K562 (cell line): Measurements from ENCODE around the gene VEGFA. TPM values are rescaled to one million over a fixed set of nuclear protein-coding genes. Genes with fewer than 3 reads are reported as not detected.

ENCODE experiments used
- ATAC-seq: fragments of 200-7000 bp; cut with Tn5 transposase; 3 replicates; pipeline ENCODE4 v1.9.1; 2020; ENCODE audit warnings: moderate library complexity
- BruUV-seq: library from RNA; stranded (reverse); fragments of 400-500 nt; replicated peaks from 2 replicates; lab custom pipeline; 2021; lab: Mats Ljungman, UMichigan
- CTCF ChIA-PET: fragments of 300-600 bp; formaldehyde crosslinking; extraction: SDS; loops from one replicate; lab custom pipeline; 2021; ENCODE audit warnings: low intra/inter-chr PET ratio; lab: Yijun Ruan, JAX
- POLR2A ChIA-PET: fragments of 300-600, 350-650 bp; sonication (Branson Sonifier 250); formaldehyde crosslinking; extraction: SDS; loops from one replicate; lab custom pipeline; 2021; ENCODE audit warnings: antibody characterized with exemption, inconsistent platforms; lab: Yijun Ruan, JAX
- DNase-seq, 4 experiments: peaks; one replicate each; pipeline versions ENCODE4 v3.0.0 to v3.0.0-alpha.2; 2011 to 2018; ENCODE audit warnings: low spot score in 3 of 4, mixed read lengths in 3 of 4; ENCODE audit errors: extremely low read depth in 1 of 4
- FAIRE-seq: peaks from 2 replicates; lab custom pipeline; 2011; peaks lifted over from hg19 to GRCh38; lab: Jason Lieb, UNC
- H2AFZ ChIP-seq: 2 replicates; pipeline ENCODE4 v1.6.0; 2011; ENCODE audit warnings: low read depth, low read length, control low read depth, inconsistent platforms
- H3K27ac ChIP-seq: fragments of 200-600 bp; 3 replicates; pipeline ENCODE4 v1.8.0; 2011; ENCODE audit warnings: low read depth, mild to moderate bottlenecking, control low read depth, inconsistent platforms, low read length, moderate library complexity, mixed read lengths; ENCODE audit errors: extremely low read depth
- H3K27me3 ChIP-seq, 2 experiments: fragments of 300-600 bp in 1 of 2; 2 replicates in 1 of 2; 3 replicates in 1 of 2; pipeline versions ENCODE4 v1.6.0 to v1.8.0; 2011; ENCODE audit warnings: inconsistent platforms in 2 of 2, low read length in 2 of 2, mild to moderate bottlenecking in 1 of 2, mixed read lengths in 1 of 2, moderate library complexity in 1 of 2; ENCODE audit not compliant: control insufficient read depth in 2 of 2, insufficient read depth in 2 of 2
- H3K36me3 ChIP-seq: fragments of 300-600 bp; 3 replicates; pipeline ENCODE4 v1.8.0; 2011; ENCODE audit warnings: mild to moderate bottlenecking, low read length, inconsistent platforms; ENCODE audit not compliant: control insufficient read depth, insufficient read depth
- H3K4me1 ChIP-seq, 2 experiments: fragments of 200-600 bp in 1 of 2; replicated peaks in 1 of 2; 2 replicates in 1 of 2; 3 replicates in 1 of 2; pipeline versions ENCODE4 v1.5.1 to v1.8.0; 2011; ENCODE audit warnings: inconsistent platforms in 2 of 2, low read length in 2 of 2, mild to moderate bottlenecking in 1 of 2, mixed read lengths in 1 of 2, moderate library complexity in 1 of 2; ENCODE audit not compliant: control insufficient read depth in 2 of 2, insufficient read depth in 2 of 2
- H3K4me2 ChIP-seq: 2 replicates; pipeline ENCODE4 v1.6.1; 2011; ENCODE audit warnings: low read length, control low read depth, inconsistent platforms, mixed read lengths; ENCODE audit not compliant: insufficient read depth
- H3K4me3 ChIP-seq: fragments of 200-600 bp; sonication (generic), shearing (Covaris generic); 2 replicates; pipeline ENCODE4 v1.5.1; 2016; ENCODE audit warnings: control low read depth, inconsistent platforms
- H3K79me2 ChIP-seq: fragments of 200-600 bp; 3 replicates; pipeline ENCODE4 v1.8.0; 2011; ENCODE audit warnings: low read length, inconsistent platforms; ENCODE audit not compliant: control insufficient read depth, insufficient read depth
- H3K9ac ChIP-seq, 2 experiments: 2 replicates each; pipeline versions ENCODE4 v1.6.0 to v1.6.1; 2011; ENCODE audit warnings: low read depth in 2 of 2, low read length in 2 of 2, control low read depth in 1 of 2, inconsistent platforms in 1 of 2, mild to moderate bottlenecking in 1 of 2, mixed read lengths in 1 of 2; ENCODE audit not compliant: insufficient read depth in 1 of 2
- H3K9me1 ChIP-seq: one replicate; pipeline ENCODE4 v1.6.0; 2011; ENCODE audit warnings: inconsistent platforms, mild to moderate bottlenecking, low read length, moderate library complexity; ENCODE audit not compliant: control insufficient read depth, insufficient read depth
- H3K9me3 ChIP-seq: replicated peaks from 2 replicates; pipeline ENCODE4 v1.5.1; 2011; ENCODE audit warnings: low read depth, low read length, inconsistent platforms; ENCODE audit not compliant: control insufficient read depth, insufficient read depth
- H4K20me1 ChIP-seq: replicated peaks from 2 replicates; pipeline ENCODE4 v1.6.1; 2011; ENCODE audit warnings: low read length, inconsistent platforms, mixed read lengths; ENCODE audit not compliant: control insufficient read depth, insufficient read depth
- ARID2 ChIP-seq: fragments of 450-650 bp; IDR thresholded peaks from 2 replicates; pipeline ENCODE4 v1.6.1; 2017; ENCODE audit warnings: antibody characterized with exemption, mild to moderate bottlenecking
- ZKSCAN1 ChIP-seq: fragments of 150-350 bp; IDR thresholded peaks from 2 replicates; pipeline ENCODE4 v1.6.1; 2016; ENCODE audit warnings: low read depth, low read length
- WGBS: fragments of 100-300 bp; shearing (Covaris generic); methylation state at CpG from one replicate; pipeline ENCODE4 v1.1.6; 2016; ENCODE audit warnings: low coverage, mixed read lengths; ENCODE audit not compliant: insufficient coverage; ENCODE audit errors: missing lambda C conversion rate; 5-methylcytosine and 5-hydroxymethylcytosine counted together
- in situ Hi-C: fragments of 300-500 bp; cut with MboI; formaldehyde crosslinking; loops from 4 replicates; pipeline ENCODE4 v1.15.0; 2018; ENCODE audit warnings: inconsistent platforms, mixed read lengths
- intact Hi-C: fragments of 100-400 bp; cut with micrococcal nuclease; formaldehyde crosslinking; loops from 2 replicates; pipeline ENCODE4 v1.14.2; 2022
- polyA plus RNA-seq, 8 experiments: library from polyadenylated mRNA; depleted of rRNA in 4 of 8; stranded (reverse) in 5 of 8; unstranded in 3 of 8; fragments of >200 nt; fragmentation: Nextera tagmentation in 2 of 8; fragmentation: Illumina TruSeq in 1 of 8; extraction: Ambion mirVana in 2 of 8; extraction: Trizol in 1 of 8; gene quantifications; 2 replicates each; pipeline versions ENCODE4 v1.2.1 to v1.2.3, GENCODE V29; 2011 to 2014; ENCODE audit warnings: inconsistent platforms in 1 of 8, missing spikeins in 1 of 8
- total RNA-seq, 7 experiments: library from RNA; depleted of rRNA in 6 of 7; stranded (reverse); fragments of >200 nt in 6 of 7; fragmentation: Illumina TruSeq in 2 of 7; extraction: Trizol in 2 of 7; gene quantifications; 2 replicates each; pipeline versions ENCODE4 v1.2.1 to v1.2.3, GENCODE V29; 2011 to 2021; ENCODE audit warnings: low replicate concordance in 1 of 7
- TF ChIP-seq, protein P1 (sequence below): fragments of 450-650 bp; IDR thresholded peaks from 2 replicates; pipeline ENCODE4 v1.6.1; 2017; ENCODE audit warnings: mild to moderate bottlenecking, moderate library complexity
- TF ChIP-seq, protein P2 (sequence below), 2 experiments: fragments of 450-650 bp; IDR thresholded peaks; 2 replicates each; pipeline ENCODE4 v1.6.1; 2016; ENCODE audit warnings: mild to moderate bottlenecking in 2 of 2, borderline replicate concordance in 1 of 2, low read depth in 1 of 2, moderate library complexity in 1 of 2

VEGFA gene
- total and polyA plus RNA-seq, 9 of the 15 experiments (the other 6 are each of a cell fraction or from before 2014, with no cell fraction given): 14.0 to 271 (median 124) TPM

DNA sequence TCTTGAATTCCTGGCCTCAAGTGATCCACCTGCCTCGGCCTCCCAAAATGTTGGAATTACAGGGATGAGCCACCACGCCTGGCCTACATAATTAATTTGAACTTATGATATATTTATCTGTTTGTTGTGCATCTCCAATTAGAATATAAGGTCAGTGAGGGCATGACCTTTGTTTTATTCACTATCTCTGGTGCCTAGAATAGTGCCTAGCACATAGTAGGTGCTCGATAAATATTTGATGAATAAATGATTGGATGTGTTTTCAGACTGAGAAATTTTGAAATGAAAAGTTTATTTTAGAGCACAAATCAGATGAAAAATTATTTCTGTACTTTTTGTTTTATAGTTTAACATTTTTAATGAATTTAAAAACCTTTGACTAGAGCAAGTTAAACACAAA, 19.4 kb upstream of the VEGFA start:
- Histone ChIP-seq H3K9ac (no peak overlapping the region), H3K36me3 (no peaks in the 10 kb centered on the region), H3K4me3 (no peak overlapping the region), H3K79me2 (no peaks in the 10 kb centered on the region), H2AFZ (no peak overlapping the region), H3K4me2 (no peak overlapping the region), H3K9me3 (no peaks in the 10 kb centered on the region), H4K20me1 (no peaks in the 10 kb centered on the region), H3K4me1 (peaks cover 0 to 4% of the 10 kb centered on the region in 2 experiments; a peak in 1 of 5 replicates), H3K27me3 (no peaks in the 10 kb centered on the region; a peak in 1 of 5 replicates), H3K27ac (no peak overlapping the region), H3K9me1 (no peaks in the 10 kb centered on the region)
- DNase-seq (no peak), FAIRE-seq (no peak), ATAC-seq (no peak)
- ChIA-PET CTCF (no interaction called here), POLR2A (interaction anchor here (3.7 kb wide), 1 partner anchor 12 kb away, joined by 17 read pairs; no protein-coding TSS in a partner anchor)
- WGBS: 22% methylated on average over 3 of the region's 3 CpGs
- peak; percentile 84 for TF ChIP-seq ZKSCAN1
- TF ChIP-seq, protein P1, sequence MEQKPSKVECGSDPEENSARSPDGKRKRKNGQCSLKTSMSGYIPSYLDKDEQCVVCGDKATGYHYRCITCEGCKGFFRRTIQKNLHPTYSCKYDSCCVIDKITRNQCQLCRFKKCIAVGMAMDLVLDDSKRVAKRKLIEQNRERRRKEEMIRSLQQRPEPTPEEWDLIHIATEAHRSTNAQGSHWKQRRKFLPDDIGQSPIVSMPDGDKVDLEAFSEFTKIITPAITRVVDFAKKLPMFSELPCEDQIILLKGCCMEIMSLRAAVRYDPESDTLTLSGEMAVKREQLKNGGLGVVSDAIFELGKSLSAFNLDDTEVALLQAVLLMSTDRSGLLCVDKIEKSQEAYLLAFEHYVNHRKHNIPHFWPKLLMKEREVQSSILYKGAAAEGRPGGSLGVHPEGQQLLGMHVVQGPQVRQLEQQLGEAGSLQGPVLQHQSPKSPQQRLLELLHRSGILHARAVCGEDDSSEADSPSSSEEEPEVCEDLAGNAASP: no peak
- in situ Hi-C loops: no loop called here
- BruUV-seq: no TSS peak
- intact Hi-C loops: no loop called here

DNA sequence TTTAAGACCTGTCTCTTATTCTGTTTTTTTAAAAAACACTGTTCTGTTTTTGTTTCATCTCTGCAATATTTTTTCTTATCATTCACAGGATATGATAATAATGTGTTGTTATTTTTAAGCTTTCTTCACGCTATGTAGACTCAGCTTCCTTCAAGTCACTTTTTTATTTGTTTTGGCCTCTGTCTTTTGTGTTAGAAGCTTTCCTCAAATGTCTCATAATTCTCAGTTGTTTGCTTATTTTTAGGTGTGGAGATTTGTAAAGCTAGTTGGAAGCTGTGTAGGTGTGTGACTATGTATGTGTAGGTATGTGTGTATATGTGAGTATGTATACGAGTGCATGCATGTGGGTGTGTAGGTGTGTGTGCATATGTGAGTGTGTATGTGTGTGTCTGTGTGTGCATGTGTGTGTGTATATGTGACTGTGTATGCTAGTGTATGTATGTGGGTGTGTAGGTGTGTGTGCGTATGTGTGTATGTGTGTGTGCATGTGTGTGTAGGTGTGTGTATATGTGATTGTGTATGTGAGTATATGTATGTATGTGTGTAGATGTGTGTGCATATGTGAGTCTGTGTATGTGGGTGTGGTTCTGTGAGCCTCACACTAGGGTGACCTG, 16.3 kb upstream of the VEGFA start:
- H3K79me2 ChIP-seq: no peaks in the 10 kb centered on the region
- 43% methylated on average over 3 of the region's 3 CpGs for WGBS
- H3K9ac ChIP-seq: no peak overlapping the region
- H3K27ac ChIP-seq: no peak overlapping the region
- H3K4me1 ChIP-seq: peaks cover 0 to 5% of the 10 kb centered on the region in 2 experiments; a peak in 1 of 5 replicates
- H2AFZ ChIP-seq: no peak overlapping the region
- no peaks in the 10 kb centered on the region for H3K9me1 ChIP-seq
- no peaks in the 10 kb centered on the region for H3K27me3 ChIP-seq
- ATAC-seq (no peak), FAIRE-seq (peak; percentile 69), DNase-seq (no peak)
- intact Hi-C loops (no loop called here), in situ Hi-C loops (no loop called here)
- H3K36me3 ChIP-seq: no peaks in the 10 kb centered on the region
- H4K20me1 ChIP-seq: no peaks in the 10 kb centered on the region
- ChIA-PET CTCF (no interaction called here), POLR2A (interaction anchor here (0.8 to 1.4 kb wide), 5 partner anchors 8 to 288 kb away, joined by 3 to 7 read pairs (median 4); no protein-coding TSS in a partner anchor)
- H3K9me3 ChIP-seq: no peaks in the 10 kb centered on the region
- no peak overlapping the region for H3K4me3 ChIP-seq
- BruUV-seq: no TSS peak
- H3K4me2 ChIP-seq: no peak overlapping the region
- TF ChIP-seq, protein P2, sequence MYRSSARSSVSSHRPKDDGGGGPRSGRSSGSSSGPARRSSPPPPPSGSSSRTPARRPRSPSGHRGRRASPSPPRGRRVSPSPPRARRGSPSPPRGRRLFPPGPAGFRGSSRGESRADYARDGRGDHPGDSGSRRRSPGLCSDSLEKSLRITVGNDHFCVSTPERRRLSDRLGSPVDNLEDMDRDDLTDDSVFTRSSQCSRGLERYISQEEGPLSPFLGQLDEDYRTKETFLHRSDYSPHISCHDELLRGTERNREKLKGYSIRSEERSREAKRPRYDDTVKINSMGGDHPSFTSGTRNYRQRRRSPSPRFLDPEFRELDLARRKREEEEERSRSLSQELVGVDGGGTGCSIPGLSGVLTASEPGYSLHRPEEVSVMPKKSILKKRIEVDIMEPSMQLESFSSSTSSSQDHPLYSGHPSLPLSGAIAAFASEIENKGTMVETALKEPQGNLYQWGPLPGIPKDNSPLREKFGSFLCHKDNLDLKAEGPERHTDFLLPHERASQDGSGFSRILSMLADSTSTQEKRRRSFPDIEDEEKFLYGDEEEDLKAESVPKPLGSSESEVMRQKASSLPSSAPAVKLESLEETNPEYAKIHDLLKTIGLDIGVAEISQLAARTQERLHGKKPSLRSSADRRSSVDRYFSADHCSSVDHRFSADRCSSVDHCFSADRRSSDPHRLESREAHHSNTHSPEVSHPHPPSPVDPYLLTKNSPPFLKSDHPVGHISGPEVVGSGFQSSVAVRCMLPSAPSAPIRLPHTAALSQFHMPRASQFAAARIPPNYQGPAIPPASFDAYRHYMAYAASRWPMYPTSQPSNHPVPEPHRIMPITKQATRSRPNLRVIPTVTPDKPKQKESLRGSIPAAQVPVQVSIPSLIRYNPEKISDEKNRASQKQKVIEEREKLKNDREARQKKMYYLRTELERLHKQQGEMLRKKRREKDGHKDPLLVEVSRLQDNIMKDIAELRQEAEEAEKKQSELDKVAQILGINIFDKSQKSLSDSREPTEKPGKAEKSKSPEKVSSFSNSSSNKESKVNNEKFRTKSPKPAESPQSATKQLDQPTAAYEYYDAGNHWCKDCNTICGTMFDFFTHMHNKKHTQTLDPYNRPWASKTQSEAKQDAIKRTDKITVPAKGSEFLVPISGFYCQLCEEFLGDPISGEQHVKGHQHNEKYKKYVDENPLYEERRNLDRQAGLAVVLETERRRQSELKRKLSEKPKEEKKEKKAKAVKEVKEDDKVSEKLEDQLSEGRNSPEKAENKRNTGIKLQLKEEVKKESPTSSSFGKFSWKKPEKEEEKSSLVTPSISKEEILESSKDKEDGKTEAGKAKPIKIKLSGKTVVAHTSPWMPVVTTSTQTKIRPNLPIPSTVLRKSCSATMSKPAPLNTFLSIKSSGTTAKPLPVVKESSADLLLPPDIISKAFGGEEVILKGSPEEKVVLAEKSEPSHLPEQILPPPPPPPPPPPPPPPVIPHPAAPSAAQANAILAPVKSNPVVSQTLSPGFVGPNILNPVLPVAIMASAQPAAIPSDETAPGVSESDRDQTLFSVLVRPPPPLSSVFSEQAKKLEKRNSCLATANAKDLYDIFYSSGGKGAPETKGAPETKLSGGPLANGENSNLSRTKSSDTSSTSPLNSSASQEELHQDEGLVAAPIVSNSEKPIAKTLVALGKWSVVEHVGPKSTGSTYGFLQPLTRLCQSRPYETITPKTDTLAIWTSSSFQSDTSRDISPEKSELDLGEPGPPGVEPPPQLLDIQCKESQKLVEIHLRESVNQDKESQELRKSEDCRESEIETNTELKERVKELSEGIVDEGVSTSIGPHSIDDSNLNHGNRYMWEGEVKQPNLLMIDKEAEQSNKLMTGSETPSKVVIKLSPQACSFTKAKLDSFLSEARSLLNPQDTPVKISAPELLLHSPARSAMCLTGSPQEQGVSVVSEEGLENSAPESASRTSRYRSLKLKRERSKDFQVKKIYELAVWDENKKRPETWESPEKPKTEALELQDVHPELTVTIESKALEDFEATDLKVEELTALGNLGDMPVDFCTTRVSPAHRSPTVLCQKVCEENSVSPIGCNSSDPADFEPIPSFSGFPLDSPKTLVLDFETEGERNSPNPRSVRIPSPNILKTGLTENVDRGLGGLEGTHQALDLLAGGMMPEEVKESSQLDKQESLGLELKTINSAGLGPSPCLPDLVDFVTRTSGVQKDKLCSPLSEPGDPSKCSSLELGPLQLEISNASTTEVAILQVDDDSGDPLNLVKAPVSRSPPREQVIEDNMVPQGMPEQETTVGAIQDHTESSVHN (IDR thresholded peaks at IDR 0.05; ENCODE audit: borderline replicate concordance in 1 of 2, low read depth in 1 of 2): no peak
- peak; percentile 49; the same call in 1 of the 2 replicates for TF ChIP-seq ARID2
